Cardiac muscle cell (in vitro differentiated cells and primary cell): ENCODE measurements around the gene OSBPL3. TPM values are rescaled to one million over a fixed set of nuclear protein-coding genes. Genes with fewer than 3 reads are reported as not detected.
A peak's percentile ranks its signal among the peaks of the same experiment; 100 is the strongest.

Experiments used
- DNase-seq, 2 donors: peaks; one replicate each; pipeline versions ENCODE4 v3.0.0 to v3.0.0-alpha.2; 2010 to 2017; ENCODE audit warnings: low read depth in 1 of 2, low spot score in 1 of 2
- H3K27ac ChIP-seq: fragments of 200-600 bp; sonication (generic); 2 replicates; pipeline ENCODE4 v1.5.1; 2016
- H3K27me3 ChIP-seq: fragments of 200-600 bp; sonication (generic); 2 replicates; pipeline ENCODE4 v1.6.0; 2016; ENCODE audit warnings: control low read depth
- H3K36me3 ChIP-seq: fragments of 200-600 bp; sonication (generic); 2 replicates; pipeline ENCODE4 v1.5.1; 2016; ENCODE audit warnings: control low read depth
- H3K4me1 ChIP-seq: fragments of 200-600 bp; sonication (generic); 2 replicates; pipeline ENCODE4 v1.8.1; 2017; ENCODE audit warnings: low read depth, mild to moderate bottlenecking, mixed run types
- H3K4me3 ChIP-seq: fragments of 200-600 bp; sonication (generic); 2 replicates; pipeline ENCODE4 v1.5.1; 2016; ENCODE audit warnings: mild to moderate bottlenecking
- H3K9me3 ChIP-seq: fragments of 200-600 bp; sonication (generic); 2 replicates; pipeline ENCODE4 v1.5.1; 2017; ENCODE audit warnings: low read depth, mild to moderate bottlenecking, control low read depth
- CTCF ChIP-seq: IDR thresholded peaks from 2 replicates; pipeline ENCODE4 v1.5.1; 2012; ENCODE audit warnings: low read depth, mild to moderate bottlenecking, low read length
- polyA plus RNA-seq: library from polyadenylated mRNA; unstranded; fragments of >200 nt; fragmentation: Nextera tagmentation; extraction: Ambion mirVana; gene quantifications from 2 replicates; pipeline ENCODE4 v1.2.1, GENCODE V29; 2016
- total RNA-seq: library from RNA; depleted of rRNA; stranded (reverse); fragments of >200 nt; gene quantifications from 2 replicates; pipeline ENCODE4 v1.2.3, GENCODE V29; 2016

OSBPL3 gene
- total and polyA plus RNA-seq, 2 experiments from 2014 or later, result 7.5 to 8.2 TPM

DNA sequence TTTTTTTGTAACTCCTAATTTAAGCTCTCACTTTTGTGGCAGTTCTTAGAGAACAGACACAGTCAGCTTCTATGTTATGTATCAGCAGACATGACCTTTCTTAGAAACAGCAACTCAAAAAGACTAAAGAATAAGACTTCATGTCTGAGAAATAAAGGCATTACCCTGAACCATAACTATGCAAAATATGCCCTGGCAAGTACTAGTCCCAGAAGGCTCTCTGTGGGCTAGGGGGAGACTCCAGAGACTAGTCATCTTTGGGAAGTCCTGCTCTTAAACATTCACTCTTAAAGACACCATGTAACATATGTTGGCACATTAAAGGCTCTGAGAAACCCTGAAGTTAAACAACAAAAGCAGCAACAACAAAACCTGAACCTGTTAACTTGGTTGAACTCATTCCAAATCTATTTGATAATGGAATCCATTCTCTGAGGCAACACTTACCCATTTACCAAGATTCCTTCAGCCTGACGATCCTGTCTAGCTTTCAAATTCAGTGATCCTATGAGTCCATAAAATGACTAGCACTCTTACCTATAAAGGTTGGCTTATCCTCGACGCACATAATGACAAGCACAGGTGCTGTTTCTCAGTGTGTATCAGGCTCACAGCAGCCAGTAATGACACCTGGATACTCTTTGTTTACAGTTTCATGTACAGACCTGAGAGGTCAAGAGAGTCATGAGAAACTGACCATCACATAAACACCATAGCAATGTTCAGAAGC lies 62.3 kb downstream of the OSBPL3 start:
- Histone ChIP-seq H3K36me3 (no peaks in the 10 kb centered on the region), H3K9me3 (no peaks in the 10 kb centered on the region), H3K27me3 (no peaks in the 10 kb centered on the region), H3K4me3 (no peak overlapping the region), H3K27ac (no peak overlapping the region), H3K4me1 (peaks cover 16% of the 10 kb centered on the region)
- peak in 1 of 2 donors; percentile 67 for DNase-seq
- TF ChIP-seq CTCF, result no peak

GRCh38 chr7:24916463-24917040 lies 63.4 kb downstream of the OSBPL3 start:
- TF ChIP-seq CTCF, result no peak
- Histone ChIP-seq H3K36me3 (no peaks in the 10 kb centered on the region), H3K4me1 (peaks cover 9% of the 10 kb centered on the region), H3K9me3 (no peaks in the 10 kb centered on the region), H3K4me3 (no peak overlapping the region), H3K27ac (no peak overlapping the region), H3K27me3 (no peaks in the 10 kb centered on the region)
- no peak for DNase-seq

GRCh38 chr7:24914465-24914859 lies 65.5 kb downstream of the OSBPL3 start:
- TF ChIP-seq CTCF, result no peak
- no peaks in the 10 kb centered on the region for H3K9me3 ChIP-seq
- peaks cover 18% of the 10 kb centered on the region for H3K4me1 ChIP-seq
- H3K4me3 ChIP-seq, result no peak overlapping the region
- H3K27me3 ChIP-seq, result no peaks in the 10 kb centered on the region
- H3K36me3 ChIP-seq, result no peaks in the 10 kb centered on the region
- DNase-seq, result no peak
- no peak overlapping the region for H3K27ac ChIP-seq

DNA sequence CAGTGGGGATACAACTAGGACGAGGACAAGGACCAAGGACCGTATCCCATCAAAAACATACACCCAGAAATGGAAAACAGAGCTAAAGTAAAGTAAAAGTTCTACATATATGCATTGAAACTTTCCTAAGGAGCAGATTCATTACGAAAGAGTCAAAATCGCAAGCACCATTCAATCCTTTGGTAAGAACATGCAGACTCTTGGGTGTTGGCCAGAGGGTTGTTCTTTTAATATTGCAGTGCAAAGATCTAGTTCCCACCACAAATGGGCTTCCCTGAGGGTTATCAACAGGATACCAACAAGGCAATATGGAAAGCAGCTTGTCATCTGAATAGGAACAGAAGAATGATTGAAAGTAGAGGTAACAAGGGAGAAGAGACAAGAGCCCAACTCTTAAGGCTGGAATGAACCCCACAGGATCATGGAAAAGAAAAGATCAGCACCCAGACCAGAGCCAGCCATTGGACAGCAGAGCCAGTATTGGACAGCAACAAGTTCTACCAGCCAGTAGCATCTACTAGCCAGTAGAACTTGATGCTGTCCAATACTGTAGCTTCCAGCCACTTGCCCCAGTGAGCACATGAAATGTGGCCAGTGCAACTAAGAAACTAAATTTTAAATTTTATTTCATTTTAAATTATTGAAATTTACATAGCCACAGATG lies 66.0 kb downstream of the OSBPL3 start:
- Histone ChIP-seq H3K4me3 (no peak overlapping the region), H3K4me1 (peaks cover 18% of the 10 kb centered on the region), H3K9me3 (no peaks in the 10 kb centered on the region), H3K36me3 (no peaks in the 10 kb centered on the region), H3K27me3 (no peaks in the 10 kb centered on the region), H3K27ac (no peak overlapping the region)
- TF ChIP-seq CTCF, result no peak
- DNase-seq, result peak in 1 of 2 donors; percentile 48

- Histone ChIP-seq H3K27ac (no peak overlapping the region), H3K4me1 (peaks cover 18% of the 10 kb centered on the region), H3K9me3 (no peaks in the 10 kb centered on the region), H3K4me3 (no peak overlapping the region), H3K27me3 (no peaks in the 10 kb centered on the region), H3K36me3 (no peaks in the 10 kb centered on the region)
- TF ChIP-seq CTCF, result no peak
- no peak for DNase-seq
Observed at GRCh38 chr7:24912874-24913514, 67.0 kb downstream of the OSBPL3 start.
